Activated T-cell treated with anti-CD3 and anti-CD28 coated beads, Interleukin-2, amount 50 U/mL, for 72 hours (primary cell): ENCODE results near the gene MACC1. TPM values are rescaled to one million over a fixed set of nuclear protein-coding genes. Genes with fewer than 3 reads are reported as not detected.
A peak's percentile ranks its signal among the peaks of the same experiment; 100 is the strongest.

Experiments used
- ATAC-seq, 2 donors: fragments of 150-1000 bp; cut with Tn5 transposase; replicated peaks in 1 of 2; 2 replicates each; pipeline ENCODE4 v1.10.0; 2021; ENCODE audit warnings: moderate library complexity in 2 of 2, mild to moderate bottlenecking in 1 of 2
- DNase-seq, 2 donors: peaks; one replicate each; pipeline ENCODE4 v3.0.0; 2021 to 2022; ENCODE audit warnings: mixed read lengths in 1 of 2
- H3K27ac Mint-ChIP-seq: one replicate; pipeline ENCODE4 v1.8.0; 2022; ENCODE audit warnings: mild to moderate bottlenecking, moderate library complexity, mixed read lengths
- H3K27me3 Mint-ChIP-seq: one replicate; pipeline ENCODE4 v1.8.0; 2022; ENCODE audit warnings: low read depth, mixed read lengths
- H3K36me3 Mint-ChIP-seq, 2 donors: one replicate each; pipeline ENCODE4 v1.8.0; 2022; ENCODE audit warnings: mixed read lengths in 2 of 2, mild to moderate bottlenecking in 1 of 2; ENCODE audit not compliant: insufficient read depth in 2 of 2
- H3K4me1 Mint-ChIP-seq: one replicate; pipeline ENCODE4 v1.8.0; 2022; ENCODE audit warnings: low read depth, mixed read lengths
- H3K4me3 Mint-ChIP-seq, 2 donors: one replicate each; pipeline ENCODE4 v1.8.0; 2022; ENCODE audit warnings: mild to moderate bottlenecking in 2 of 2, mixed read lengths in 2 of 2, moderate library complexity in 2 of 2
- H3K9me3 Mint-ChIP-seq, 2 donors: one replicate each; pipeline ENCODE4 v1.8.0; 2022; ENCODE audit warnings: mixed read lengths in 2 of 2
- total RNA-seq, 2 donors: library from RNA; stranded (reverse); gene quantifications; one replicate each; pipeline ENCODE4 v1.2.3, GENCODE V29; 2022

MACC1 gene
- total RNA-seq, 2 donors from 2014 or later: 0.12 to 0.22 TPM

DNA sequence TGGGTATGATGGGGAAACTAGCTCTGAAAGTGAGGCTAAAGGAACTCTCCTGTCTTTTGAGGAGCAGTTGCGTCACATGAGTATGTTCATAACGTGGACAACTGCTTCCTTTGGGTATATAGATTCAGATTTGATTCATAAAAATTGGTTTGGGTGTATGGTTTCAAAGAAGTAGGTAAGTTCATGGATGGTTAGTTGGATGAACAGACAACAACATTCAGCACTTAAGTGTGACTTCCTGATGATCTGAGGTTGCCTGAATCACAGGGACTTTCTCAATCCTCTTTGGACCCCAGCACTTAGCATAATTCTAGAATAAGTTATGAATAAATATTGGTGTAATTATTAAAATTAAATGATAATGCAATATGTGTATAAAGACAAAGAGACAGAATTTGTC, 43.4 kb downstream of the MACC1 start:
- Mint-ChIP-seq H3K9me3 (no peaks in the 10 kb centered on the region), H3K36me3 (no peaks in the 10 kb centered on the region), H3K4me3 (no peak overlapping the region), H3K27ac (no peak overlapping the region), H3K27me3 (no peaks in the 10 kb centered on the region), H3K4me1 (no peaks in the 10 kb centered on the region)
- ATAC-seq: no peak
- DNase-seq: no peak

GRCh38 chr7:20172736-20173334, 44.3 kb downstream of the MACC1 start:
- no peak for ATAC-seq
- peak; percentile 6 to 18 for DNase-seq
- H3K36me3 Mint-ChIP-seq: no peaks in the 10 kb centered on the region
- no peak overlapping the region for H3K27ac Mint-ChIP-seq
- no peaks in the 10 kb centered on the region for H3K9me3 Mint-ChIP-seq
- no peaks in the 10 kb centered on the region for H3K4me1 Mint-ChIP-seq
- H3K27me3 Mint-ChIP-seq: no peaks in the 10 kb centered on the region
- H3K4me3 Mint-ChIP-seq: no peak overlapping the region

- no peak overlapping the region for H3K27ac Mint-ChIP-seq
- no peaks in the 10 kb centered on the region for H3K36me3 Mint-ChIP-seq
- H3K27me3 Mint-ChIP-seq: no peaks in the 10 kb centered on the region
- no peaks in the 10 kb centered on the region for H3K4me1 Mint-ChIP-seq
- DNase-seq (no peak), ATAC-seq (no peak)
- H3K4me3 Mint-ChIP-seq: no peak overlapping the region
- H3K9me3 Mint-ChIP-seq: no peaks in the 10 kb centered on the region
Observed at GRCh38 chr7:20170633-20171032, 46.6 kb downstream of the MACC1 start.

GRCh38 chr7:20165146-20165510, 52.1 kb downstream of the MACC1 start:
- no peak overlapping the region for H3K4me3 Mint-ChIP-seq
- no peaks in the 10 kb centered on the region for H3K27me3 Mint-ChIP-seq
- no peaks in the 10 kb centered on the region for H3K4me1 Mint-ChIP-seq
- H3K36me3 Mint-ChIP-seq: no peaks in the 10 kb centered on the region
- no peaks in the 10 kb centered on the region for H3K9me3 Mint-ChIP-seq
- DNase-seq (no peak), ATAC-seq (no peak)
- H3K27ac Mint-ChIP-seq: no peak overlapping the region

DNA sequence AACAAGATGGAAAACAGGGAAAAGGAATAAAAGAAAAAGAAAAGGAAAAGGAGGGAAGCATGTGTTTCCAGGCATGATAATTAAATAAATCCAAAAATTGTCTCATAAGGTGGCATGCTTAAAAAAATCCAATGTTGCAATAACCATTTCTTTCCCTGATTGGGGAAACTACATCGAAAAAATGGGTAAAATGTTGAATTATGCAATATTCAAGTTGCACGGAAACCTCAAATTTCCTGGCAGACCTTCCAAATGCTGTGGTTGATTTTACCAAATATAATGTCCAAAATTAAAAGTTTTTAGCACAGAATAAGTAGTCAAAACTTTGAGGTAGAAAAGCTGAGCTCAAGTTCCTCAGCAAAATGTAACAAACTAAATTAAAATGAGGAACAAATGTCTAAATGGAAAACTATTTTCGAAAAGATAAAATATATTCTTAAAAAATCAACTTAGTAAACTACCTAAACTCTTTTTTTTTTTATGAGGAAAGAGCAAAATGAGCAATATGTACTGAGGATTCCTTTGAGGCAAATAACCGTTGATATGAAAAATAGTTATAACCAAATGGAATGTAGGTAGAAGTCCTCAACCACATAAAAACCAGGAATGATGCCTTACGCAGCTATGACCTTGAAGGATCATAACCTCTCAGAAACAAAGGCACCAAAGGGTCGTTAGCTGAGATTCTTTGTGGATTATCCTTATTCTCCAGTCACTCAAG, 52.6 kb downstream of the MACC1 start:
- no peak overlapping the region for H3K27ac Mint-ChIP-seq
- no peak for ATAC-seq
- no peaks in the 10 kb centered on the region for H3K27me3 Mint-ChIP-seq
- H3K36me3 Mint-ChIP-seq: no peaks in the 10 kb centered on the region
- H3K9me3 Mint-ChIP-seq: no peaks in the 10 kb centered on the region
- DNase-seq: no peak
- H3K4me1 Mint-ChIP-seq: no peaks in the 10 kb centered on the region
- no peak overlapping the region for H3K4me3 Mint-ChIP-seq

GRCh38 chr7:20162665-20163064, 54.5 kb downstream of the MACC1 start:
- DNase-seq: no peak
- Mint-ChIP-seq H3K4me1 (no peaks in the 10 kb centered on the region), H3K4me3 (no peak overlapping the region), H3K27ac (no peak overlapping the region), H3K27me3 (no peaks in the 10 kb centered on the region), H3K9me3 (no peaks in the 10 kb centered on the region), H3K36me3 (no peaks in the 10 kb centered on the region)
- no peak for ATAC-seq

- no peaks in the 10 kb centered on the region for H3K4me1 Mint-ChIP-seq
- no peak overlapping the region for H3K27ac Mint-ChIP-seq
- DNase-seq: no peak
- no peaks in the 10 kb centered on the region for H3K36me3 Mint-ChIP-seq
- no peaks in the 10 kb centered on the region for H3K27me3 Mint-ChIP-seq
- ATAC-seq: no peak
- no peak overlapping the region for H3K4me3 Mint-ChIP-seq
- no peaks in the 10 kb centered on the region for H3K9me3 Mint-ChIP-seq
Observed at GRCh38 chr7:20159226-20159747, 57.9 kb downstream of the MACC1 start.

DNA sequence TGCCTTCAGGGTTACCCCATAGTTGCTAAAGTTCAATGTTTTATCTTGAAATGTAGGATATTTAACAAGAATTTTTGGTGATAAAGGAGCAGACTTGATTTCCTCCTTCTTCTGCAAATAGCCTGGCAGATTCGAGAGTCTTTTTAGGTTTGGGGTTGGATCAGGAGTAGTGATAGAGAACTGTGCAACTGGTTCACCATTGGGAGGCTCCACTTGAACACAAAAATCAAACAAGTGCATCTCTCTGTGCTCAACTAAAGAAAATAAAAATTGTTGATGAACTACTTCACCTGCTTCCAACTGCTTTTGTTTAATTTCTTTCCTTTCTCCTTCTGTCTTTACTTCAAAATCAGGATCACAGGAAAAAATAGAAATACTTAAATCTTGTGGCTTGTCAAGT, 58.5 kb downstream of the MACC1 start:
- Mint-ChIP-seq H3K9me3 (no peaks in the 10 kb centered on the region), H3K27ac (no peak overlapping the region), H3K4me1 (no peaks in the 10 kb centered on the region), H3K27me3 (no peaks in the 10 kb centered on the region), H3K4me3 (no peak overlapping the region), H3K36me3 (no peaks in the 10 kb centered on the region)
- ATAC-seq: no peak
- DNase-seq: no peak

- H3K4me1 Mint-ChIP-seq: no peaks in the 10 kb centered on the region
- no peak overlapping the region for H3K27ac Mint-ChIP-seq
- no peaks in the 10 kb centered on the region for H3K36me3 Mint-ChIP-seq
- no peaks in the 10 kb centered on the region for H3K9me3 Mint-ChIP-seq
- ATAC-seq: no peak
- no peaks in the 10 kb centered on the region for H3K27me3 Mint-ChIP-seq
- no peak overlapping the region for H3K4me3 Mint-ChIP-seq
- no peak for DNase-seq
Observed at GRCh38 chr7:20157456-20157855, 59.7 kb downstream of the MACC1 start.

DNA sequence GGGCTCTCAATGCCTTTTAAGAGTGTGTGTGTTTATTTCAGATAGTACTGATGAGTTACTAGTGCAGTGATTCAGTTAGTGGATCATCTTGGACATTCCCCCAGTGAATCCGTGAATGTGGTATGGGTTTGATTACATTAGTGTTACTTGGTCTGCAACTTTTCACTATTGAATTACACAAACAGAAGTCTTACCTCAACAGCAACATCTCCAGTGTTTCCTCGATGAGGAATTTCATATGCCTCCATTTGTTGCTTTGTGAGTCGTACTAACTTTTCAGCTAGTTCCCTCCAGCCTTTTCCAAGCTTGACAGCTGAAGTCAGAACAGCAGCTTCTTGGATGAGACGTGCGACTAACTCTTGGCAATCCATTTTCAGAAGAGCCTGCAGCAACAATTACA, 63.2 kb downstream of the MACC1 start:
- no peaks in the 10 kb centered on the region for H3K9me3 Mint-ChIP-seq
- no peaks in the 10 kb centered on the region for H3K4me1 Mint-ChIP-seq
- H3K4me3 Mint-ChIP-seq: no peak overlapping the region
- no peak overlapping the region for H3K27ac Mint-ChIP-seq
- DNase-seq: no peak
- ATAC-seq: no peak
- no peaks in the 10 kb centered on the region for H3K36me3 Mint-ChIP-seq
- H3K27me3 Mint-ChIP-seq: no peaks in the 10 kb centered on the region

GRCh38 chr7:20153567-20153966, 63.6 kb downstream of the MACC1 start:
- no peaks in the 10 kb centered on the region for H3K27me3 Mint-ChIP-seq
- ATAC-seq (no peak), DNase-seq (no peak)
- no peaks in the 10 kb centered on the region for H3K9me3 Mint-ChIP-seq
- no peaks in the 10 kb centered on the region for H3K36me3 Mint-ChIP-seq
- H3K4me1 Mint-ChIP-seq: no peaks in the 10 kb centered on the region
- no peak overlapping the region for H3K27ac Mint-ChIP-seq
- H3K4me3 Mint-ChIP-seq: no peak overlapping the region

- H3K9me3 Mint-ChIP-seq: no peaks in the 10 kb centered on the region
- no peak for DNase-seq
- H3K27ac Mint-ChIP-seq: no peak overlapping the region
- no peaks in the 10 kb centered on the region for H3K4me1 Mint-ChIP-seq
- no peak overlapping the region for H3K4me3 Mint-ChIP-seq
- H3K27me3 Mint-ChIP-seq: no peaks in the 10 kb centered on the region
- H3K36me3 Mint-ChIP-seq: no peaks in the 10 kb centered on the region
- ATAC-seq: no peak
Observed at GRCh38 chr7:20152511-20152910, 64.7 kb downstream of the MACC1 start.

GRCh38 chr7:20151708-20152456, 65.3 kb downstream of the MACC1 start:
- ATAC-seq (no peak), DNase-seq (no peak)
- Mint-ChIP-seq H3K4me1 (no peaks in the 10 kb centered on the region), H3K9me3 (no peaks in the 10 kb centered on the region), H3K4me3 (no peak overlapping the region), H3K27me3 (no peaks in the 10 kb centered on the region), H3K36me3 (no peaks in the 10 kb centered on the region), H3K27ac (no peak overlapping the region)
